Endothelial cell of umbilical vein (primary cell): ENCODE data around the gene PIK3C2G. TPM values are rescaled to one million over a fixed set of nuclear protein-coding genes. Genes with fewer than 3 reads are reported as not detected.

Experiments
- BruUV-seq: library from RNA; stranded (reverse); fragments of 400-500 nt; replicated peaks from 2 replicates; lab custom pipeline; 2021; lab: Mats Ljungman, UMichigan
- CTCF ChIA-PET: fragments of 300-600, 350-600 bp; sonication (Branson Sonifier 250); formaldehyde crosslinking; loops from one replicate; lab custom pipeline; 2021; ENCODE audit warnings: antibody characterized with exemption, inconsistent platforms; lab: Charles Lee
- POLR2A ChIA-PET: fragments of 300-600, 350-600 bp; sonication (Branson Sonifier 250); formaldehyde crosslinking; loops from one replicate; lab custom pipeline; 2021; ENCODE audit warnings: antibody characterized with exemption, inconsistent platforms; lab: Charles Lee
- DNase-seq: peaks from one replicate; pipeline ENCODE4 v3.0.0-alpha.2; 2011; ENCODE audit warnings: low read depth, low spot score
- FAIRE-seq: peaks from 2 replicates; lab custom pipeline; 2011; peaks lifted over from hg19 to GRCh38; lab: Jason Lieb, UNC
- H2AFZ ChIP-seq: 2 replicates; pipeline ENCODE4 v1.6.0; 2012; ENCODE audit warnings: low read depth, low read length, control low read depth, inconsistent platforms
- H3K27ac ChIP-seq: 2 replicates; pipeline ENCODE4 v1.5.1; 2011; ENCODE audit warnings: low read depth, mild to moderate bottlenecking, control low read depth, low read length, moderate library complexity; ENCODE audit not compliant: insufficient read depth
- H3K27me3 ChIP-seq, 2 experiments: 2 replicates each; pipeline versions ENCODE4 v1.6.0 to v1.6.1; 2011; ENCODE audit warnings: low read length in 2 of 2, mixed read lengths in 1 of 2; ENCODE audit not compliant: control insufficient read depth in 2 of 2, insufficient read depth in 2 of 2
- H3K36me3 ChIP-seq, 2 experiments: 2 replicates in 1 of 2; 3 replicates in 1 of 2; pipeline ENCODE4 v1.5.1; 2011; ENCODE audit warnings: low read length in 2 of 2, mild to moderate bottlenecking in 1 of 2, moderate library complexity in 1 of 2; ENCODE audit not compliant: control insufficient read depth in 2 of 2, insufficient read depth in 2 of 2; ENCODE audit errors: extremely low read depth in 1 of 2
- H3K4me1 ChIP-seq: 3 replicates; pipeline ENCODE4 v1.5.1; 2011; ENCODE audit warnings: mild to moderate bottlenecking, low read length; ENCODE audit not compliant: control insufficient read depth, insufficient read depth; ENCODE audit errors: extremely low read depth
- H3K4me2 ChIP-seq: 2 replicates; pipeline ENCODE4 v1.6.1; 2011; ENCODE audit warnings: low read length, control low read depth, mixed read lengths; ENCODE audit not compliant: insufficient read depth
- H3K4me3 ChIP-seq, 3 experiments: fragments of 200-600 bp in 1 of 3; sonication (generic), shearing (Covaris generic) in 1 of 3; replicated peaks in 1 of 3; 2 replicates each; pipeline ENCODE4 v1.5.1; 2011 to 2016; ENCODE audit warnings: control low read depth in 3 of 3, low read length in 3 of 3, mild to moderate bottlenecking in 2 of 3, inconsistent platforms in 1 of 3, low read depth in 1 of 3, moderate library complexity in 1 of 3; ENCODE audit not compliant: insufficient read depth in 1 of 3
- H3K79me2 ChIP-seq: 2 replicates; pipeline ENCODE4 v1.6.0; 2012; ENCODE audit warnings: low read length, inconsistent platforms; ENCODE audit not compliant: control insufficient read depth, insufficient read depth
- H3K9ac ChIP-seq: replicated peaks from 2 replicates; pipeline ENCODE3; 2011; ENCODE audit warnings: low read length, control low read depth; ENCODE audit not compliant: insufficient read depth; ENCODE audit errors: extremely low read depth
- H3K9me1 ChIP-seq: replicated peaks from 3 replicates; pipeline ENCODE4 v1.6.0; 2011; ENCODE audit warnings: mild to moderate bottlenecking, low read length; ENCODE audit not compliant: control insufficient read depth, insufficient read depth; ENCODE audit errors: extremely low read depth
- H3K9me3 ChIP-seq: replicated peaks from 2 replicates; pipeline ENCODE4 v1.5.1; 2012; ENCODE audit warnings: low read length, inconsistent platforms; ENCODE audit not compliant: control insufficient read depth, insufficient read depth
- H4K20me1 ChIP-seq: replicated peaks from 2 replicates; pipeline ENCODE3; 2011; ENCODE audit warnings: mild to moderate bottlenecking, low read length; ENCODE audit not compliant: control insufficient read depth, insufficient read depth; ENCODE audit errors: extremely low read depth
- EZH2 ChIP-seq: IDR thresholded peaks from 2 replicates; pipeline ENCODE4 v1.6.1; 2012; ENCODE audit warnings: borderline replicate concordance, low read depth, mild to moderate bottlenecking, moderate library complexity, low read length, inconsistent platforms; ENCODE audit not compliant: severe bottlenecking
- FOS ChIP-seq: IDR thresholded peaks from 2 replicates; pipeline ENCODE4 v1.6.1; 2011; ENCODE audit warnings: mild to moderate bottlenecking, low read length, moderate library complexity, borderline replicate concordance; ENCODE audit not compliant: insufficient read depth
- GATA2 ChIP-seq: IDR thresholded peaks from 2 replicates; pipeline ENCODE4 v1.7.0; 2011; ENCODE audit warnings: low read depth, mild to moderate bottlenecking, moderate library complexity, mixed read lengths, low read length; ENCODE audit not compliant: insufficient read length, insufficient read depth
- JUN ChIP-seq: IDR thresholded peaks from 2 replicates; pipeline ENCODE4 v1.6.1; 2011; ENCODE audit warnings: borderline replicate concordance, low read depth; ENCODE audit not compliant: insufficient read length, insufficient read depth
- MYC ChIP-seq: IDR thresholded peaks from one replicate; pipeline ENCODE4 v1.6.1; 2011; ENCODE audit warnings: mild to moderate bottlenecking, low read depth, low read length
- POLR2A ChIP-seq: IDR thresholded peaks from 2 replicates; pipeline ENCODE4 v1.6.1; 2012; ENCODE audit warnings: low read depth, mild to moderate bottlenecking, control low read depth, low read length
- POLR2AphosphoS5 ChIP-seq: IDR thresholded peaks from 2 replicates; pipeline ENCODE4 v1.6.1; 2012; ENCODE audit warnings: low read depth, mild to moderate bottlenecking, control low read depth, low read length, moderate library complexity; ENCODE audit not compliant: insufficient read depth
- dilution Hi-C: fragments of 300-500 bp; cut with MboI; formaldehyde crosslinking; loops from one replicate; pipeline ENCODE4 v1.15.0; 2019; ENCODE audit warnings: low sequenced_read_pairs; ENCODE audit not compliant: extremely low pct_ligation_motif_present
- intact Hi-C: fragments of 100-400 bp; cut with micrococcal nuclease; formaldehyde crosslinking; loops from one replicate; pipeline ENCODE4 v1.10.0; 2022
- polyA plus RNA-seq, 4 experiments: library from polyadenylated mRNA; depleted of rRNA in 3 of 4; stranded (reverse) in 3 of 4; unstranded in 1 of 4; fragments of >200 nt; gene quantifications; 2 replicates each; pipeline versions ENCODE4 v1.2.1 to v1.2.3, GENCODE V29; 2011 to 2012; ENCODE audit warnings: missing spikeins in 1 of 4
- total RNA-seq: library from RNA; stranded (reverse); gene quantifications from 2 replicates; pipeline ENCODE4 v1.2.3, GENCODE V29; 2021
- TF ChIP-seq, protein P1 (sequence below): IDR thresholded peaks from 2 replicates; pipeline ENCODE4 v1.6.1; 2011; ENCODE audit not compliant: insufficient read depth, insufficient read length
- TF ChIP-seq, protein P2 (sequence below), 2 donors: IDR thresholded peaks; 1 replicate in 1 of 2; 2 replicates in 1 of 2; pipeline ENCODE4 v1.5.1; 2011; ENCODE audit warnings: low read length in 2 of 2, mild to moderate bottlenecking in 2 of 2, moderate library complexity in 2 of 2, control low read depth in 1 of 2, inconsistent platforms in 1 of 2, low read depth in 1 of 2; ENCODE audit not compliant: insufficient read depth in 1 of 2; ENCODE audit errors: extremely low read depth in 1 of 2

Gene PIK3C2G
- total and polyA plus RNA-seq, 2 donors (not counting 3 experiments of a cell fraction or from before 2014, with no cell fraction given) = not detected

DNA sequence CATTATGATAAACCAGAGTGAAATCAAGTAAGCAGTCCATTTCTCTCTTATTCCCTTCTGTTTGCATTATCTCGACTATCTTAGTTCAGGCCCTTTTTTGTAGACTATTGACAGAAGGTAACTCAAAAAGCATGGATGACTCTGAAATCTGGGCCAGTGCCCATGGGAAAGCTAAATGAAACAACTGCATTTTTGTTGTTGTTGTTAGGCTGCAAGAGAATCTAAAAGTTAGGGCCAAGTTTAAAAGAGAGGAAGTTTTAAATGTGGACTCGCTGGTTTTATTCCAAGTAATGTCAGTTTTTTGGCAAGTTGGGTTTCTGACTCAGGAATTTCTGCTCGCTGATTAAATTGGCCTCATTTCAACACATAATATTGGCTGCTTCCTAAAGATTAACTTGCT is 201.1 kb downstream of the PIK3C2G start:
- CTCF ChIA-PET = no interaction called here
- Histone ChIP-seq H3K4me2 (no peak overlapping the region), H3K4me3 (no peak overlapping the region)

More for the DNA sequence above, 201.1 kb downstream of the PIK3C2G start:
- intact Hi-C loops = no loop called here
- FAIRE-seq (no peak), DNase-seq (peak; percentile 90)
- dilution Hi-C loops = no loop called here
- Histone ChIP-seq H3K79me2 (no peaks in the 10 kb centered on the region), H2AFZ (no peak overlapping the region), H3K27me3 (no peaks in the 10 kb centered on the region), H4K20me1 (no peaks in the 10 kb centered on the region), H3K36me3 (no peaks in the 10 kb centered on the region), H3K27ac (no peak overlapping the region), H3K4me1 (no peaks in the 10 kb centered on the region), H3K9me1 (no peaks in the 10 kb centered on the region), H3K9me3 (no peaks in the 10 kb centered on the region), H3K9ac (no peak overlapping the region)
- TF ChIP-seq FOS (no peak), GATA2 (no peak), EZH2 (no peak), JUN (no peak), MYC (no peak), POLR2A (no peak), POLR2AphosphoS5 (no peak)
- TF ChIP-seq, protein P1, sequence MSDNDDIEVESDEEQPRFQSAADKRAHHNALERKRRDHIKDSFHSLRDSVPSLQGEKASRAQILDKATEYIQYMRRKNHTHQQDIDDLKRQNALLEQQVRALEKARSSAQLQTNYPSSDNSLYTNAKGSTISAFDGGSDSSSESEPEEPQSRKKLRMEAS = no peak
- TF ChIP-seq, protein P2, sequence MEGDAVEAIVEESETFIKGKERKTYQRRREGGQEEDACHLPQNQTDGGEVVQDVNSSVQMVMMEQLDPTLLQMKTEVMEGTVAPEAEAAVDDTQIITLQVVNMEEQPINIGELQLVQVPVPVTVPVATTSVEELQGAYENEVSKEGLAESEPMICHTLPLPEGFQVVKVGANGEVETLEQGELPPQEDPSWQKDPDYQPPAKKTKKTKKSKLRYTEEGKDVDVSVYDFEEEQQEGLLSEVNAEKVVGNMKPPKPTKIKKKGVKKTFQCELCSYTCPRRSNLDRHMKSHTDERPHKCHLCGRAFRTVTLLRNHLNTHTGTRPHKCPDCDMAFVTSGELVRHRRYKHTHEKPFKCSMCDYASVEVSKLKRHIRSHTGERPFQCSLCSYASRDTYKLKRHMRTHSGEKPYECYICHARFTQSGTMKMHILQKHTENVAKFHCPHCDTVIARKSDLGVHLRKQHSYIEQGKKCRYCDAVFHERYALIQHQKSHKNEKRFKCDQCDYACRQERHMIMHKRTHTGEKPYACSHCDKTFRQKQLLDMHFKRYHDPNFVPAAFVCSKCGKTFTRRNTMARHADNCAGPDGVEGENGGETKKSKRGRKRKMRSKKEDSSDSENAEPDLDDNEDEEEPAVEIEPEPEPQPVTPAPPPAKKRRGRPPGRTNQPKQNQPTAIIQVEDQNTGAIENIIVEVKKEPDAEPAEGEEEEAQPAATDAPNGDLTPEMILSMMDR (IDR thresholded peaks at IDR 0.05; ENCODE audit: extremely low read depth in 1 of 2, insufficient read depth in 1 of 2, low read depth in 1 of 2, low read length in 2 of 2) = no peak
- BruUV-seq = no TSS peak
- POLR2A ChIA-PET = no interaction called here
